Esophagus (tissue), 2 donors: ENCODE results near the gene NOX5. TPM values are rescaled to one million over a fixed set of nuclear protein-coding genes. Genes with fewer than 3 reads are reported as not detected.

Experiments
- H3K27ac ChIP-seq, 2 donors: one replicate each; pipeline ENCODE4 v1.5.1; 2013; ENCODE audit warnings: low read depth in 2 of 2, mild to moderate bottlenecking in 2 of 2, inconsistent platforms in 1 of 2, low read length in 1 of 2, moderate library complexity in 1 of 2
- H3K27me3 ChIP-seq, 2 donors: one replicate each; pipeline ENCODE4 v1.6.1; 2013; ENCODE audit warnings: low read length in 2 of 2, control low read depth in 1 of 2, mild to moderate bottlenecking in 1 of 2; ENCODE audit not compliant: insufficient read depth in 2 of 2, control insufficient read depth in 1 of 2
- H3K36me3 ChIP-seq, 2 donors: one replicate each; pipeline ENCODE4 v1.6.1; 2013; ENCODE audit warnings: low read length in 1 of 2; ENCODE audit not compliant: control insufficient read depth in 2 of 2, insufficient read depth in 2 of 2
- H3K4me1 ChIP-seq, 2 donors: one replicate each; pipeline ENCODE4 v1.6.1; 2013; ENCODE audit warnings: low read length in 1 of 2; ENCODE audit not compliant: control insufficient read depth in 2 of 2, insufficient read depth in 2 of 2
- H3K4me3 ChIP-seq, 2 donors: one replicate each; pipeline ENCODE4 v1.5.1; 2013; ENCODE audit warnings: low read length in 2 of 2, mild to moderate bottlenecking in 2 of 2, low read depth in 1 of 2, moderate library complexity in 1 of 2
- H3K9me3 ChIP-seq, 2 donors: one replicate each; pipeline ENCODE4 v1.6.1; 2013; ENCODE audit warnings: mild to moderate bottlenecking in 2 of 2, low read depth in 1 of 2, low read length in 1 of 2, moderate library complexity in 1 of 2; ENCODE audit not compliant: control insufficient read depth in 2 of 2, insufficient read depth in 1 of 2
- WGBS, 2 donors: extraction: QIAGEN DNeasy Blood & Tissue Kit; methylation state at CpG; one replicate each; pipeline ENCODE4 v1.1.7; 2013; 5-methylcytosine and 5-hydroxymethylcytosine counted together
- polyA plus RNA-seq, 2 donors: library from polyadenylated mRNA; stranded (reverse); fragments of 200-250 nt; gene quantifications; one replicate each; pipeline ENCODE4 v1.2.3, GENCODE V29; 2013
- donor health status: healthy with polysubstance abuse.
- donor health status: Bipolar disorder and iron deficiency.

NOX5 gene
- polyA plus RNA-seq, 2 donors = 0.26 to 0.29 TPM

GRCh38 chr15:69012761-69013364, 1.6 kb upstream of the NOX5 start:
- no peak overlapping the region for H3K4me3 ChIP-seq

GRCh38 chr15:69013726-69014406, 629 bp upstream of the NOX5 start:
- Histone ChIP-seq H3K4me1 (no peaks in the 10 kb centered on the region), H3K36me3 (no peaks in the 10 kb centered on the region), H3K4me3 (no peak overlapping the region), H3K27ac (no peak overlapping the region), H3K27me3 (no peaks in the 10 kb centered on the region), H3K9me3 (peaks cover 0 to 5% of the 10 kb centered on the region in 2 donors)
- WGBS, 2 donors = 88 to 91% methylated on average over 4 of the region's 4 CpGs

More at GRCh38 chr15:69012761-69013364, 1.6 kb upstream of the NOX5 start:
- Histone ChIP-seq H3K27me3 (no peaks in the 10 kb centered on the region), H3K4me1 (no peaks in the 10 kb centered on the region), H3K27ac (no peak overlapping the region), H3K36me3 (no peaks in the 10 kb centered on the region), H3K9me3 (peaks cover 0 to 5% of the 10 kb centered on the region in 2 donors)
- 82 to 86% methylated on average over 5 of the region's 5 CpGs for WGBS, 2 donors

- WGBS, 2 donors = 75% methylated on average over 7 of the region's 7 CpGs
- no peaks in the 10 kb centered on the region for H3K27me3 ChIP-seq
- H3K9me3 ChIP-seq = no peaks in the 10 kb centered on the region
- no peaks in the 10 kb centered on the region for H3K36me3 ChIP-seq
- H3K4me3 ChIP-seq = no peak overlapping the region
- H3K27ac ChIP-seq = no peak overlapping the region
- no peaks in the 10 kb centered on the region for H3K4me1 ChIP-seq
Measured at GRCh38 chr15:69015591-69015990, 1.1 kb downstream of the NOX5 start.

- Histone ChIP-seq H3K36me3 (no peaks in the 10 kb centered on the region), H3K4me3 (no peak overlapping the region), H3K4me1 (no peaks in the 10 kb centered on the region), H3K27me3 (no peaks in the 10 kb centered on the region), H3K27ac (no peak overlapping the region), H3K9me3 (no peaks in the 10 kb centered on the region)
- WGBS, 2 donors = 88% methylated on average over 5 of the region's 5 CpGs
Measured at GRCh38 chr15:69016021-69016595, 1.6 kb downstream of the NOX5 start.

GRCh38 chr15:69017978-69018377, 3.5 kb downstream of the NOX5 start:
- no peaks in the 10 kb centered on the region for H3K36me3 ChIP-seq
- WGBS, 2 donors = 85 to 88% methylated on average over 7 of the region's 7 CpGs
- H3K27ac ChIP-seq = no peak overlapping the region
- H3K9me3 ChIP-seq = no peaks in the 10 kb centered on the region
- H3K4me1 ChIP-seq = no peaks in the 10 kb centered on the region
- no peaks in the 10 kb centered on the region for H3K27me3 ChIP-seq
- H3K4me3 ChIP-seq = no peak overlapping the region

- 73 to 90% methylated on average over 6 of the region's 6 CpGs for WGBS, 2 donors
- H3K4me3 ChIP-seq = no peak overlapping the region
- H3K27me3 ChIP-seq = no peaks in the 10 kb centered on the region
- H3K27ac ChIP-seq = no peak overlapping the region
- no peaks in the 10 kb centered on the region for H3K36me3 ChIP-seq
- no peaks in the 10 kb centered on the region for H3K9me3 ChIP-seq
- H3K4me1 ChIP-seq = no peaks in the 10 kb centered on the region
Measured at GRCh38 chr15:69018951-69019350, 4.5 kb downstream of the NOX5 start.

- Histone ChIP-seq H3K9me3 (no peaks in the 10 kb centered on the region), H3K27me3 (no peaks in the 10 kb centered on the region), H3K36me3 (no peaks in the 10 kb centered on the region), H3K4me1 (no peaks in the 10 kb centered on the region), H3K27ac (no peak overlapping the region), H3K4me3 (no peak overlapping the region)
- WGBS, 2 donors = 69 to 81% methylated on average over 2 of the region's 2 CpGs
Measured at GRCh38 chr15:69021895-69022294, 7.4 kb downstream of the NOX5 start.

- 80 to 85% methylated on average over 5 of the region's 5 CpGs for WGBS, 2 donors
- H3K9me3 ChIP-seq = no peaks in the 10 kb centered on the region
- H3K36me3 ChIP-seq = no peaks in the 10 kb centered on the region
- H3K27me3 ChIP-seq = no peaks in the 10 kb centered on the region
- H3K4me1 ChIP-seq = no peaks in the 10 kb centered on the region
- no peak overlapping the region for H3K27ac ChIP-seq
- H3K4me3 ChIP-seq = no peak overlapping the region
Measured at GRCh38 chr15:69025320-69025719, 10.8 kb downstream of the NOX5 start.

- no peak overlapping the region for H3K27ac ChIP-seq
- 82 to 89% methylated on average over 5 of the region's 5 CpGs for WGBS, 2 donors
- H3K9me3 ChIP-seq = no peaks in the 10 kb centered on the region
- H3K36me3 ChIP-seq = no peaks in the 10 kb centered on the region
- H3K4me1 ChIP-seq = peaks cover 0 to 3% of the 10 kb centered on the region in 2 donors
- no peaks in the 10 kb centered on the region for H3K27me3 ChIP-seq
- no peak overlapping the region for H3K4me3 ChIP-seq
Measured at GRCh38 chr15:69026355-69026754, 11.9 kb downstream of the NOX5 start.
